Effector memory CD4-positive, alpha-beta T cell (primary cell): ENCODE results near the gene BNC2.
"Not testable (repeated sequence)": the region's sequence is repeated elsewhere in the genome, so short reads cannot be mapped to it uniquely, and the experiment has no call there.

Source experiments
- DNase-seq, 3 donors: peaks; one replicate each; pipeline ENCODE4 v3.0.0-alpha.2; 2020
- H3K27ac ChIP-seq: 2 replicates; pipeline ENCODE4 v1.7.0; 2013; ENCODE audit warnings: mild to moderate bottlenecking, low read length, moderate library complexity; ENCODE audit not compliant: insufficient read depth, poor library complexity, severe bottlenecking
- H3K27me3 ChIP-seq: replicated peaks from 2 replicates; pipeline ENCODE4 v1.7.0; 2013; ENCODE audit warnings: mild to moderate bottlenecking, low read length; ENCODE audit not compliant: insufficient read depth, control insufficient read depth, poor library complexity, severe bottlenecking
- H3K36me3 ChIP-seq: 2 replicates; pipeline ENCODE4 v1.7.0; 2013; ENCODE audit warnings: mild to moderate bottlenecking, low read length, moderate library complexity; ENCODE audit not compliant: control insufficient read depth, insufficient read depth
- H3K4me1 ChIP-seq: 2 replicates; pipeline ENCODE4 v1.7.0; 2013; ENCODE audit warnings: low read length, mild to moderate bottlenecking; ENCODE audit not compliant: control insufficient read depth, insufficient read depth, poor library complexity, severe bottlenecking
- H3K4me3 ChIP-seq: 2 replicates; pipeline ENCODE4 v1.7.0; 2013; ENCODE audit warnings: low read length, low read depth, mild to moderate bottlenecking; ENCODE audit not compliant: insufficient read depth, poor library complexity, severe bottlenecking
- H3K9me3 ChIP-seq: 2 replicates; pipeline ENCODE4 v1.7.0; 2013; ENCODE audit warnings: mild to moderate bottlenecking, low read length, moderate library complexity; ENCODE audit not compliant: control insufficient read depth

BNC2 gene

DNA sequence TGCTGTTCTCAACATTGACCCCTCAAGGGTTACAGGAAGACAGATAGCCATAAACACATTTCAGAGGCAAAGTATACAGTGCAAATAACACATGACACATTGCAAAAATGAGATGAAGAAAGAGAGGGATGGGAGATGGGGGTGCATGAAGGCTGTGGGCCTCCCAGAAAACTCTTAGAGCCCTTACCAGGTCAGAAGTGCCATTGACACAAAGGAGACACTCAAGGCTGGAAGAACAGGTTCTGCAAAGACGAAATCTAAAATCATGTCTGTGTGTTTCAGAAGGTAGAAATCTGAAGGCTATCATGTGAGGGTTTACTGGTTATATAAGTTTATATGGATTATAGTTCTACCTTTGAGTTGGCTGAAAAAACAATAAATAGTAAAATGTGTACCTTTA is 318.8 kb downstream of the BNC2 start:
- H3K9me3 ChIP-seq, result no peaks in the 10 kb centered on the region
- no peak overlapping the region for H3K4me3 ChIP-seq
- no peak for DNase-seq
- no peaks in the 10 kb centered on the region for H3K27me3 ChIP-seq
- H3K36me3 ChIP-seq, result no peaks in the 10 kb centered on the region
- no peak overlapping the region for H3K27ac ChIP-seq
- no peaks in the 10 kb centered on the region for H3K4me1 ChIP-seq

DNA sequence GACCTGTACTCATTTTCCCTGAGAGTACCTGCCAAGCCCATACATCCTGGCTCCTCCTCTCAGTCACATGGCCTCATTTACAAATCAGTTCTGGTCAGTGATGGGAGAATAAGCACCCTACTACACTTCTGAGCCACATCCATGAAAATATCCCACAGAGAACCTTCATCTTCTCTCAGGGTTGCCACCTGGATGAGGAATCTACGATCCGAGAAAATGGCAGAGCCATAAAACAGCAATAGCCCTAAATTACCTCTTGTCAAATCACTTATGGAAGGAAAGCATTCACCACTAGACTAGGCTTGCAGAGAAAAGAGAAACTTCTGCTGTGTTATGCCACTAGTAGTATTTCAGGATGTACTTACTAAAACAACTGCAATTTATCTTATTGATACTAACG is 324.8 kb downstream of the BNC2 start:
- DNase-seq, result no peak
- no peak overlapping the region for H3K4me3 ChIP-seq
- no peaks in the 10 kb centered on the region for H3K4me1 ChIP-seq
- H3K9me3 ChIP-seq, result no peaks in the 10 kb centered on the region
- H3K36me3 ChIP-seq, result no peaks in the 10 kb centered on the region
- H3K27me3 ChIP-seq, result no peaks in the 10 kb centered on the region
- no peak overlapping the region for H3K27ac ChIP-seq

DNA sequence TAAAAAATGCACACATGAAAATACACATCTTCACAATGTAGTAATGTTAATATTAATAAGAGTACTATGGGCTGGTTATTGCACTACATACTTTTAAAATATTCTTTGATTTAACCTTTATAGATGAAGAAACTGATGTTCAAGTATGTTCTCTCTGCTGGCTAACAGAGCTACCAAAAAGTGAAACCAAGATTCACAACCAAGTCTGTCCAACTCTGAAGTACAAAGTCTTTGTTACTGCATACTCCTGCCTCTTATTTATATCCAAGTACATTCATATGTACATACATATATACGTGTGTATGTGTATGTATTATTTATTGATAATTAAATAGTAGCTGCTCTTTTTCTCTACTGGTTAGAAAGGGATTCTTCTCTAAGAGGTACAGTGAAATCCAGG is 325.6 kb downstream of the BNC2 start:
- no peak for DNase-seq
- Histone ChIP-seq H3K27ac (no peak overlapping the region), H3K4me1 (no peaks in the 10 kb centered on the region), H3K4me3 (no peak overlapping the region), H3K27me3 (no peaks in the 10 kb centered on the region), H3K9me3 (no peaks in the 10 kb centered on the region), H3K36me3 (no peaks in the 10 kb centered on the region)

DNA sequence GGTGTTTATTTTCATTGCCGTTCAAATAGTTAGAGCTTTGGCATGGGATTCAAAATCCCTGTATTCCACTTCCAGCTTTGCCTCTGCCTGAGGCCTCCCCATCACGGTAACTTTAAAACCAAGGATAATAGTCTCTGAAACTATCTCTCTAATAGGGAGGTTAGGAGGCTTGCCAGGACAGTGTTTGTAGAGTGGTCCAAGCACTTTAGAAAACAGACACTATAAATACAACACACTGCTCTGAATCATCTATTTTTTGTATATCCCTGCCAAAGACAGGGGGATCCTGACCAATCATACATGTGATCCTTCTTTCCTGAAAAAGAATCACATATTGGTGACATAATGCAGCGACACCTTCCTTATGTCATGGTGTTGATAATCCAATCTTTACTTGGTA is 326.8 kb downstream of the BNC2 start:
- H3K27me3 ChIP-seq, result no peaks in the 10 kb centered on the region
- no peaks in the 10 kb centered on the region for H3K9me3 ChIP-seq
- H3K4me1 ChIP-seq, result no peaks in the 10 kb centered on the region
- H3K27ac ChIP-seq, result no peak overlapping the region
- no peaks in the 10 kb centered on the region for H3K36me3 ChIP-seq
- no peak for DNase-seq
- no peak overlapping the region for H3K4me3 ChIP-seq

DNA sequence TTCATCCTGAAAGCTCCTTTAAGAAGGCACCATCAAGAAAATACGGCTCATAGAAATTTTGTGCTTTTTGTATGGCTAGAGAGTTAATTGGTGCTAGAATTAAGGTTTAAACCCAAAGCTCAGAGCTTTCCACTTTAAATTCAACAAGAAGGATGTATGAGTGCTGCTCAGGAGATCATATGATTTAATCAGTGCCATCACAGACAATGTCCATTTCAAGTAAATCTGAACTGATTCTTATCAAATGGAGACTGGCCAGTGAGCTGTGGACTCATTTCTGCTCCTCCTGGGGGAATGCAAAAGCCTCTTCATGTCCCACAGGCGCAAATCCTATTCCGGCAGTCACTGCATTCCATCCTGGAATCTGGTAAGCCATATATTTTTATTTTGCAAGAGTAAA is 327.2 kb downstream of the BNC2 start:
- no peak for DNase-seq
- Histone ChIP-seq H3K27me3 (no peaks in the 10 kb centered on the region), H3K4me3 (no peak overlapping the region), H3K9me3 (no peaks in the 10 kb centered on the region), H3K36me3 (no peaks in the 10 kb centered on the region), H3K4me1 (no peaks in the 10 kb centered on the region), H3K27ac (no peak overlapping the region)

DNA sequence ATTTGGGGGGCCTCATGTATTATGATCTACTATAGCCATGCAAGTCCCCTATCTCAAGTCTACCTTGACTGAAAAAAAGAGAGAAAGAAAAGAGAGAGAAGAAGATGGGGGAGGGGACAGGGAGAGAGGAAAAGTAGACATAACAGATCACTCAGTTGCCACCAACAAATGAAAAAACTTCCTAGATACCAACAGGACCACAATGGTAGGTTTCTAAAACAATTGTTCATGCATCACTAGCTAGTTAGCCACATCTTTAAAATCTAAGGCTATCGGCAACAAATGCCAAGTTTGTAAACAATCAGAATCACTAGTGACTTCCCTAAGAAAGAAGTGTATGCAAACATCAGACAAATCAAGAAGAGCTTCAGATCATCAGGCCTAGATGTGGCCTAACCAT is 328.2 kb downstream of the BNC2 start:
- DNase-seq, result no peak
- H3K36me3 ChIP-seq, result no peaks in the 10 kb centered on the region
- no peaks in the 10 kb centered on the region for H3K4me1 ChIP-seq
- H3K9me3 ChIP-seq, result no peaks in the 10 kb centered on the region
- no peak overlapping the region for H3K27ac ChIP-seq
- H3K4me3 ChIP-seq, result no peak overlapping the region
- H3K27me3 ChIP-seq, result no peaks in the 10 kb centered on the region

DNA sequence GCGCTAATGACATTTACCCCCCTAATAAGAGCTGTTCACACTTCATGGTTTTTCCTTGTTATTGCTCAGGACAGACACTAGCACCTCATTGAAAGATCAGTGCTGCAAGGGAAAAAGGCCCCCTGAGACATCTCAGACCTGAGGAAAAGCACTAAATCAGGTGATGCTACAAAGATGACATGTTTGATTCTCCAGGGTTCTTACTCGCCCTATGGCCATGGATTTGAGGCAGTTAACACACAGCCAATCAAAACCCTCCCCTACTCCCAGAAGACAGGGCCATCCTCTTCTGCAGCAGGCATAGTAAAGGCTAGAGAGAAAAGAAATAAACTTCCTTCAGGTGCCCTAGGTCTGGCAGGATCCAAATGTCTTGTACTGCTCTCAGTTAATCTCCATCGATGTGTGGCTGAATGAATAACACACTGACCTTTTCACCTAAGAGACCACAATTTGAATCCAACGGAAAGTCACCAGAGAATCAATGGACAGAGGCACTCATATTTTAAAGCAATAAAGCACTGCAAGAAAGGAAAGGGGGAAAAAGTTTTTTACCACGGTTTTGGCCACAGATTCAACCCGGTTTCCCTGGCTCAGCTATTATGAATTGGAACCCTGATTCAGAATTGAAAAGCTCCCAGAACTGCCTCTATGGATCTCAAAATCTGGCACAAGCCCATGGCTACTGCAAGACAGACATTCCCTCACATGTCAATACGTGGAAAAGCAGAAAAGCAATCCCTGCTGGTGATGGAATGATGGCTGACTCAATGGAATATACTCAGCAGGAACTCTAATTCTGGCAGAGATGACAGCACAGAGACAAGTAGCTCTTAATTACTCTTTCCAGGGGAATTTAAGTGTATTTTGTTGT is 329.5 kb downstream of the BNC2 start:
- Histone ChIP-seq H3K36me3 (no peaks in the 10 kb centered on the region), H3K9me3 (no peaks in the 10 kb centered on the region), H3K4me1 (no peaks in the 10 kb centered on the region), H3K27me3 (no peaks in the 10 kb centered on the region), H3K4me3 (no peak overlapping the region), H3K27ac (no peak overlapping the region)
- DNase-seq, result no peak

DNA sequence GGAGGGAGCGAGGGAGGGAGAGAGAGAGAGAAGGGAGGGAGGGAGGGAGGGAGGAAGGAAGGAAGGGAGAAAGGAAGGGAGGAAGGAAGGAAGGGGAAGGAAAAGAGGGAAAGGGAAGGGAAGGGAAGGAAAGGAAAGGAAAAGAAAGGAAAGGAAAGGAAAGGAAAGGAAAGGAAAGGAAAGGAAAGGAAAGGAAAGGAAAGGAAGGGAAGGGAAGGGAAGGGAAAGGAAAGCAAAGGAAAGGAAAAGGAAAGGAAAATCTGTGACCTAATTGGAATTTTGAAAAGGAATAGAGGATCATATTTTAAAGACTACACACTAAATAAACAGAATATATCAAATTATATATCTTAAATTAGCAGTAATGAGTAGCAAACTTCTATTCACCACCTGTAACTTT is 330.8 kb downstream of the BNC2 start:
- H3K9me3 ChIP-seq, H3K27me3 ChIP-seq, DNase-seq, H3K4me1 ChIP-seq, H3K4me3 ChIP-seq, H3K27ac ChIP-seq, H3K36me3 ChIP-seq: not testable (repeated sequence)

DNA sequence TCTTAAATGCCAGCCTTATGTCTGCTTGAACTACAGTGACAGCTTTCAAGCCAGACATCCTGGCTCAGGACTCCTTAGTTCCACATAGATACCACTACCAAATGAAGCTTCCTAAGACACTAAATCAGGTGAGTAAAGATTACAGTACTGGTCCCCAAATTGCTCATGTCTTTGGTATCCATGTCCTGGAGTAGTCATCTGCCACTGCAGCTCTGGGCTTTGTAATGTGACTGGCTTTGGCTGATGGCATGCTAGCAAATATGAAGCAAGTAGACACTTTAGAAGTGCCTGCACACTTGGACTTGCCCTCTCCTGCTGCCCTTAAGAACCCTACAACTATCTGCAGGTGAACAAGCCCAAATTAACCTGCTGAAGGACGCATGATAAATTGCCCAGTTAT is 334.9 kb downstream of the BNC2 start:
- Histone ChIP-seq H3K36me3 (no peaks in the 10 kb centered on the region), H3K9me3 (no peaks in the 10 kb centered on the region), H3K27me3 (no peaks in the 10 kb centered on the region), H3K4me1 (no peaks in the 10 kb centered on the region), H3K27ac (no peak overlapping the region), H3K4me3 (no peak overlapping the region)
- DNase-seq, result no peak

DNA sequence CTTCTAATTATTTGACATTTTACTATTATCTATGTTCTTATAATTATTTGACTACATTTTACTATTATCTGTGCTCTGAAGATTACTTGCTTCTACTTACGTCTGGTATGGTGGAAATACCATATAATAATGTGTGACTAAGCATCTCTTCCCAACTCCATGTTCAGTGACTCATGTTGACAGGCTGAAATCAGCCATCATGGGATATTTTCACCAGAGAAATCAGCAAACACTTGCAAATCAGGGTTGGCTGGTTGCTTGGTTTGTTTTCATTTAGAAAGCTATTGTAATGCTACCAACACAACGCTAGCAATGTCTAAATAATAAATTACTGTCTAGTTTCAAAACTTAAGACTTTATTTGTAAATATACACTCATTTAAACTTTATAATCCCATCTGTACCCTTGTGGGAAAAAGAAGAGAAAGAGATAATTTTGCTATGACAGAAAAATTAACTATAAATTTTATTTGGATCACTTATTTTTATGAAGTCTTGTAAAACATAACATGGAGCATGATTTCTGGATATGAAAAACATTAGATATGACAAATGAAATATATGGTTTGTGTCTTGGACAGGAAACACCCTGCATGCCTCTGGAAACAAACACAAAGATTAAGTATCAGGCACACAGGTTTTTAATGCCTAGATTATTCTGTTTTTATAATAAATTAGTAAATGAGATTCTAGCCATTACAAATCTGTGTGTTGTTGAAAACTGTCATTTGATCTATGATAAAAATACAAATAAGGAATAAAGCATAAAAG is 337.6 kb downstream of the BNC2 start:
- Histone ChIP-seq H3K27ac (no peak overlapping the region), H3K4me3 (no peak overlapping the region), H3K27me3 (no peaks in the 10 kb centered on the region), H3K4me1 (no peaks in the 10 kb centered on the region), H3K9me3 (no peaks in the 10 kb centered on the region), H3K36me3 (no peaks in the 10 kb centered on the region)
- DNase-seq, result no peak
